Bronchial epithelial cell (primary cell): Measurements from ENCODE around the gene EFTUD2. TPM values are rescaled to one million over a fixed set of nuclear protein-coding genes. Genes with fewer than 3 reads are reported as not detected.
A peak's percentile ranks its signal among the peaks of the same experiment; 100 is the strongest.

Source experiments
- DNase-seq: peaks from one replicate; pipeline ENCODE4 v3.0.0-alpha.2; 2010; ENCODE audit warnings: low read depth
- FAIRE-seq: peaks from 2 replicates; lab custom pipeline; 2011; peaks lifted over from hg19 to GRCh38; lab: Jason Lieb, UNC
- H3K27me3 ChIP-seq: 2 replicates; pipeline ENCODE4 v1.5.1; 2011; ENCODE audit warnings: low read length; ENCODE audit not compliant: control insufficient read depth, insufficient read depth
- H3K36me3 ChIP-seq: 2 replicates; pipeline ENCODE4 v1.5.1; 2011; ENCODE audit warnings: low read length; ENCODE audit not compliant: control insufficient read depth, insufficient read depth
- H3K4me3 ChIP-seq: 2 replicates; pipeline ENCODE4 v1.5.1; 2011; ENCODE audit warnings: mild to moderate bottlenecking, low read depth, low read length, control low read depth
- total RNA-seq: library from RNA; depleted of rRNA; stranded (reverse); fragments of >200 nt; gene quantifications from 2 replicates; pipeline ENCODE4 v1.2.1, GENCODE V29; 2014
- TF ChIP-seq, protein P1 (sequence below): IDR thresholded peaks from 2 replicates; pipeline ENCODE4 v1.5.1; 2011; ENCODE audit warnings: mild to moderate bottlenecking, moderate library complexity, low read length, control low read depth, inconsistent platforms; ENCODE audit not compliant: insufficient read depth, severe bottlenecking

EFTUD2 gene
- total RNA-seq, 1 donor from 2014 or later, result 91.4 TPM

DNA sequence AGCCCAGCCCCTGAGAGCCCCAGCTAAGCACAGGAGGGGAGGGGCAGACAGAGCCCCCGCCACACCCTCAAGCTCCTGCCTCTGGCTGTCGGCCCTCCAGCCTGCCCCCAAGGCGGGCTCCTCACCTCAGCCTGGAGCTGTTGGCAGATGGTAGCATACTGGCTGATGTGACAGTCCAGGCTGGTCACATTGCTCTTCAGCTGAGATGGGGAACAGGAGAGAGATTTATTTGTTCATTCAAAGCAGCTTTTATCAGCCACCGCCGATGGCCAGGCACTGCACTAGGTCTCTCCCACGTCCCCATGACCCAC, 33.5 kb upstream of the EFTUD2 start:
- H3K36me3 ChIP-seq, result peaks cover 4% of the 10 kb centered on the region
- DNase-seq (no peak), FAIRE-seq (no peak)
- no peak overlapping the region for H3K4me3 ChIP-seq
- TF ChIP-seq, protein P1, sequence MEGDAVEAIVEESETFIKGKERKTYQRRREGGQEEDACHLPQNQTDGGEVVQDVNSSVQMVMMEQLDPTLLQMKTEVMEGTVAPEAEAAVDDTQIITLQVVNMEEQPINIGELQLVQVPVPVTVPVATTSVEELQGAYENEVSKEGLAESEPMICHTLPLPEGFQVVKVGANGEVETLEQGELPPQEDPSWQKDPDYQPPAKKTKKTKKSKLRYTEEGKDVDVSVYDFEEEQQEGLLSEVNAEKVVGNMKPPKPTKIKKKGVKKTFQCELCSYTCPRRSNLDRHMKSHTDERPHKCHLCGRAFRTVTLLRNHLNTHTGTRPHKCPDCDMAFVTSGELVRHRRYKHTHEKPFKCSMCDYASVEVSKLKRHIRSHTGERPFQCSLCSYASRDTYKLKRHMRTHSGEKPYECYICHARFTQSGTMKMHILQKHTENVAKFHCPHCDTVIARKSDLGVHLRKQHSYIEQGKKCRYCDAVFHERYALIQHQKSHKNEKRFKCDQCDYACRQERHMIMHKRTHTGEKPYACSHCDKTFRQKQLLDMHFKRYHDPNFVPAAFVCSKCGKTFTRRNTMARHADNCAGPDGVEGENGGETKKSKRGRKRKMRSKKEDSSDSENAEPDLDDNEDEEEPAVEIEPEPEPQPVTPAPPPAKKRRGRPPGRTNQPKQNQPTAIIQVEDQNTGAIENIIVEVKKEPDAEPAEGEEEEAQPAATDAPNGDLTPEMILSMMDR, result no peak
- no peaks in the 10 kb centered on the region for H3K27me3 ChIP-seq

DNA sequence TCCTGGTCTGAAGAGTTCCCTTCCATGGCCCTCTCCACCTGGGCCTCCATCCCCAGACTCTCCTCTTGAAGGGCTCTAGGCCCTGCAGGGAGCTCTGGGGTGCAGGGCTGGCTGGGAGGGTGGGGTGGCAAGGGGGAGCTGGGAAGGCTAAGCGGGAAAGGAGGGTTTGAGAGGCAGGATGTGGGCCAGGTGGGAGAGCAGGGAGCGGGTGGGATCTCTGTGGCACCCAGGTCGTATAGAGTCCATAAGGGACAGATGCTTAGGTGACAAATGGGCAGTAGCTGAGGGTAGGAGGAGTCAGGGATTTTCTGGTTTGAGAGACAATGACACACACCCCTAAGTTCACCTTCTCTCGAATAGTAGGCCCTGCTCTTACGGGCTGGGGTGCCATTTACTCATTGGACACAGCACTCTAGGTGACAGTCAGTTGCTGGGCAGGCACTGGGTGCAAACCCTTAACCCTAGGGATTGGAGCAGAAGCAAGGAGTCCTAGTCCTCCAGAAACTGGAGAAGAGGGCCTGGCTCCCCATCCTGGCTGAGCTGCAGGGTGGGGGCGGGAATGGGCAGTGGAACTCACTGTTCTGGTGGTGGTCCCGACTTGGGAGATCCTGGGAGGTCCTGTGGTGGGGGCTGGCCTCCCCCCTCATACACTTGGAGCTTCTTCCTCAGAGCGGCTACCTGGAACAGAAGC, 33.0 kb upstream of the EFTUD2 start:
- FAIRE-seq (no peak), DNase-seq (no peak)
- TF ChIP-seq, protein P1, result no peak
- H3K27me3 ChIP-seq, result no peaks in the 10 kb centered on the region
- peaks cover 5% of the 10 kb centered on the region for H3K36me3 ChIP-seq
- H3K4me3 ChIP-seq, result no peak overlapping the region

DNA sequence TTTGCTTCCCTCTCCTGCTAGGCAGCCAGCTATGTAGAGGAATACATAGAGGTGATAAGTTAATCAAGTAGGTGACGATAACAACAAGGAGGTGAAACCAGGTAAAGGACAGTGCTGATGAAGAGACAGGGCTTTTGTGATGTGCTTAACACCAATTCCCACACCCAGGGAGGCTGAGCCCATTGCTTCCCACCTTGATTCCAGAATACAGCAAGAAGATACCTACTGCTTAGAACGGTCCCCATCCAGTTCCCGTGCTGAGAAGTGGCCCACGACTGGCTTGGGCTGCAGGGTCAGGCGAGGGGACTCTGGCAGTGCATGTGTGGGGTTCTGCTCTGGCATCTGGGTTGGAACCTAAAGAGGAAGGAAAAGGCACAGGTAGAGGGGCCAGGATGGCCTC, 32.1 kb upstream of the EFTUD2 start:
- Histone ChIP-seq H3K4me3 (no peak overlapping the region), H3K36me3 (peaks cover 5% of the 10 kb centered on the region), H3K27me3 (no peaks in the 10 kb centered on the region)
- TF ChIP-seq, protein P1, result no peak
- FAIRE-seq, result no peak
- DNase-seq, result no peak

DNA sequence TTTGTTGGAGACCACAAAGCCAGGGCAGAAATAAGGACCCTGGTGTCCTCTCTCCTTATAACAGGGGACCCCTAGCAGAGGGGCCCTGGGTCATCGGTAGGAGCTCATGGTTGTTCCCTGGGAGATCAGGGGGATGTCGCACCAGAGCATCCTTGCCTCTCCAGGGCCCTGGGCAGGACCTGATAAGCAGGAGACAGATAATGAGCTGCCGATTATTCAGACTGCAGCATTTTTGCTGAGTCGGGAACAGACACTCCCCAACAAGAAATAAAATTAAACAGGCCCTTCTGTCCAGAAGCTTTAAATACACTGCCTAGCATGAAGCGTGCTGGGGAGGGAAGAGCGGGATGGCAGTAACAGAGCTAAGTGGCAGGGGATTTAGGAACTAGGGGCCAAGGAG, 31.4 kb upstream of the EFTUD2 start:
- peaks cover 5% of the 10 kb centered on the region for H3K36me3 ChIP-seq
- DNase-seq (no peak), FAIRE-seq (no peak)
- TF ChIP-seq, protein P1, result no peak
- H3K4me3 ChIP-seq, result no peak overlapping the region
- H3K27me3 ChIP-seq, result no peaks in the 10 kb centered on the region

DNA sequence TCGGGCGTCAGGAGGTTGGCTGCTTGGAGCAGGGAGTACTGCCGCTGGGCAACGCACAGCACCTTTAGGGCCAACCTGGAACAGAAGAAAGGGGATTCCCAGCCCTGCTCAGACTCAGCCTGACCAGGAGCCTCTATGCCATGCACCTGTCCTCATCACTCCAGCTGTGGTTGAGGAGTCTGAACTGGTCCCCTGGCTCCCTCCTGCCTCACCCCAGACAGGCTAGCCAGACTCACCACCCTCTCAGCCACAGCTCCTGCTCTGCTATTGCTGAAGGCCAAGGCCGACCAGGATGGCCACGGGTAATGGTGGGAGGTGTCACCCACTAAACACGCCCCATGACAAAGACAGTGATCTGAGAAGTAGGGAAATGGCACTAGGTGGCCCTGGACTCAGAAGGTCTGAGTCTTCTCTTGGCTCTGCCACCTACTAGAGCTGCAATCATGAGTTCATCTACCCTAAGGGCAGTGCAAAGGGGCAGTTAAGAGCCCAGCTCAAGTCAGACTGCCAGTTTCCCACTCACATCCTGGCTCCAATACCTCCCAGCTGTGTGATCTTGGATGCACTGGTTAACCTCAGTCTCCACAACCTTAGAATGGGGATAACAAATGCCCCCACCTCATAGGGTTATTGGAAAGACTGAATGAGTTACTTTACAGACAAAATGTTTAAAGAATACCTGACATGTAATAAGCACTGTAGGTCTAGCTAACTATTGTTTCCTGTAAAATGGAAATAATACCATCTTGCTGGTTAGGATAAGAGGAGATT, 29.9 kb upstream of the EFTUD2 start:
- H3K36me3 ChIP-seq, result peaks cover 5% of the 10 kb centered on the region

More for the DNA sequence above, 29.9 kb upstream of the EFTUD2 start:
- DNase-seq, result no peak
- TF ChIP-seq, protein P1, result no peak
- peak; percentile 77 for FAIRE-seq
- no peaks in the 10 kb centered on the region for H3K27me3 ChIP-seq
- H3K4me3 ChIP-seq, result no peak overlapping the region
